Measurements from ENCODE around the gene AP2B1. TPM values are rescaled to one million over a fixed set of nuclear protein-coding genes. Genes with fewer than 3 reads are reported as not detected.

Gene AP2B1
- total RNA-seq, 2 experiments from 2014 or later: 157 to 161 TPM

DNA sequence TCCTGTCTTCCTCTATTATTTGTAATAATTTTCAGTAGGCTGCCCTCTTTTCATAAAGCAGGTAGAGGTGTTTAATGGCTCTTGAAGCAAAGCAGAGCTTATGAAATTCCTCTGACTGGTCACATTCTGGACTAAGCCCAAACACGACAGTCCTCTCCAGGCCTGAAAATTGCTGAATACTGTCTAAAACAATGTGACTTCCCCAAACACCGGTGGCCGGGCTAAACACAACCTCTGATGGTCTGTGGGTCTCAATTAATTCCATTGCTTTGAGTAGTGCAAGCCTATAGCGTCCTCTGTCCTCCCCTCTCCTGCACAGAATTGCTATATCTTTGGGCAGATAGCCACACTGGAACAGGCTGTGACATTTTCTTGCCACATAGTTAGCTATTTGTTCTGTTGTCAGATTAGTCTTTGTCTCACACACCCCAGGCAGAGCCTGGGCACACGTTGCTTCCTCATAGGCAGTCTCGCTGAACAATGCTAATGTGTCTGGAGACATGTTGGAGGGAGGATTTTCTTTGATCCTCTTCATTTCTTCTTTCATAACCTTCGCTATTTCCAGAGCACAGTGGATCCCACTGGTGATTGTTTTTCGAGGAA is 38.8 kb upstream of the AP2B1 start:
- Mint-ChIP-seq H3K27me3 (no peaks in the 10 kb centered on the region), H3K9me3 (no peaks in the 10 kb centered on the region), H3K4me3 (no peak overlapping the region), H3K36me3 (ENCODE audit: low read depth) (peaks cover 2% of the 10 kb centered on the region), H3K4me1 (ENCODE audit: low read depth) (peaks cover 37% of the 10 kb centered on the region), H3K27ac (no peak overlapping the region)
- ChIA-PET CTCF (interaction anchor here (0.8 to 1.1 kb wide), 2 partner anchors 21 to 235 kb away, joined by 3 read pairs; no protein-coding TSS in a partner anchor), POLR2A (interaction anchor here (1.5 to 2.0 kb wide), 2 partner anchors 24 to 30 kb away, joined by 3 to 5 read pairs; partner anchors contain the start of gene PEX12)
- DNase-seq (no peak), ATAC-seq (no peak)
- TF ChIP-seq, protein P1, sequence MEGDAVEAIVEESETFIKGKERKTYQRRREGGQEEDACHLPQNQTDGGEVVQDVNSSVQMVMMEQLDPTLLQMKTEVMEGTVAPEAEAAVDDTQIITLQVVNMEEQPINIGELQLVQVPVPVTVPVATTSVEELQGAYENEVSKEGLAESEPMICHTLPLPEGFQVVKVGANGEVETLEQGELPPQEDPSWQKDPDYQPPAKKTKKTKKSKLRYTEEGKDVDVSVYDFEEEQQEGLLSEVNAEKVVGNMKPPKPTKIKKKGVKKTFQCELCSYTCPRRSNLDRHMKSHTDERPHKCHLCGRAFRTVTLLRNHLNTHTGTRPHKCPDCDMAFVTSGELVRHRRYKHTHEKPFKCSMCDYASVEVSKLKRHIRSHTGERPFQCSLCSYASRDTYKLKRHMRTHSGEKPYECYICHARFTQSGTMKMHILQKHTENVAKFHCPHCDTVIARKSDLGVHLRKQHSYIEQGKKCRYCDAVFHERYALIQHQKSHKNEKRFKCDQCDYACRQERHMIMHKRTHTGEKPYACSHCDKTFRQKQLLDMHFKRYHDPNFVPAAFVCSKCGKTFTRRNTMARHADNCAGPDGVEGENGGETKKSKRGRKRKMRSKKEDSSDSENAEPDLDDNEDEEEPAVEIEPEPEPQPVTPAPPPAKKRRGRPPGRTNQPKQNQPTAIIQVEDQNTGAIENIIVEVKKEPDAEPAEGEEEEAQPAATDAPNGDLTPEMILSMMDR (IDR thresholded peaks at IDR 0.05): no peak
- intact Hi-C loops (cut with micrococcal nuclease): no loop called here

DNA sequence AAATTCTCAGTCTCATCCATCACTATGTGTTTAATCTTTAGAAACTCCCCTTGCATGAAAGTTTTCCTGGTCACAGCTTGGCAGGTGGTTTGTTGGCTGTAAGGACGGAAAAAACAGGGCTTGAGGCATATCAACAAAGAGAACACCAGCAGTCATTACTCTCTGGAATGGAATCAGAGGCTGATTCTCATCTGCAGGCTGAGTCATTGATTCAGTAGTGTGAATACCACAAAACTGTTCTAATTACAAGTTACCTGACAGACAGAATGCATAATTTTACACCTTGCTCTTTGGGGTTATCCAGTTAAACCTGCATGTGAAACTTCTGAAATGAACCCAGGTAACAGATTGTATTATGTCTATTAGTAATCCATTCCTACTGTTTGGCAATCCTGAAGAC is 38.1 kb upstream of the AP2B1 start:
- DNase-seq: no peak
- TF ChIP-seq, protein P1 (IDR thresholded peaks at IDR 0.05): no peak
- Mint-ChIP-seq H3K27ac (no peak overlapping the region), H3K4me3 (no peak overlapping the region), H3K36me3 (ENCODE audit: low read depth) (peaks cover 2% of the 10 kb centered on the region), H3K27me3 (no peaks in the 10 kb centered on the region), H3K4me1 (ENCODE audit: low read depth) (peaks cover 32% of the 10 kb centered on the region), H3K9me3 (no peaks in the 10 kb centered on the region)
- intact Hi-C loops (cut with micrococcal nuclease): no loop called here
- ChIA-PET POLR2A (interaction anchor here (0.8 to 1.2 kb wide), 3 partner anchors 8 to 30 kb away, joined by 3 to 4 read pairs (median 3); no protein-coding TSS in a partner anchor), CTCF (interaction anchor here (1.1 kb wide), 3 partner anchors 9 to 20 kb away, joined by 3 read pairs; no protein-coding TSS in a partner anchor)
- peak; percentile 49 for ATAC-seq

DNA sequence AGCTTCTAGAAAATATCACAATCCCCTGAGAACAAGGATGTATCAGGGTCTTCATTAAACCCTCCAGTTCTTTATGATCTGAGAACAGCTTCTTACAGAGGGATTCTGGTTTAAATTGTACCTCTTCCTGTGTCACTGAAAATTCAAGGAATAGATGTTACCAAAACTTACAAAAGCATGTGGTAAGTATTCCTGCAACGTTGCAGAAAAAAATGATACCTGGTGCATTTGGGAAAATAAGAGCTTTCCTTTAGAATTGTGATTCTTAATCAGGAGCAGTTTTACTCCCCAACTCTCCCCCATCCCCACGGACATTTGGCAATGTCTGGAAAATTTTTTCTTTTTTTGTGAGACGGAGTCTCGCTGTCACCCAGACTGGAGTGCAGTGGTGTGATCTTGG is 33.8 kb upstream of the AP2B1 start:
- Mint-ChIP-seq H3K9me3 (no peaks in the 10 kb centered on the region), H3K4me1 (ENCODE audit: low read depth) (peaks cover 14% of the 10 kb centered on the region), H3K27ac (no peak overlapping the region), H3K27me3 (no peaks in the 10 kb centered on the region), H3K36me3 (ENCODE audit: low read depth) (no peaks in the 10 kb centered on the region), H3K4me3 (no peak overlapping the region)
- ATAC-seq (no peak), DNase-seq (no peak)
- intact Hi-C loops (cut with micrococcal nuclease): no loop called here
- ChIA-PET CTCF (interaction anchor here (1.2 to 1.3 kb wide), 2 partner anchors 14 to 382 kb away, joined by 3 read pairs; no protein-coding TSS in a partner anchor), POLR2A (interaction anchor here (1.6 kb wide), 1 partner anchor 26 kb away, joined by 7 read pairs; the partner anchor contains the start of gene PEX12)
- TF ChIP-seq, protein P1 (IDR thresholded peaks at IDR 0.05): no peak

DNA sequence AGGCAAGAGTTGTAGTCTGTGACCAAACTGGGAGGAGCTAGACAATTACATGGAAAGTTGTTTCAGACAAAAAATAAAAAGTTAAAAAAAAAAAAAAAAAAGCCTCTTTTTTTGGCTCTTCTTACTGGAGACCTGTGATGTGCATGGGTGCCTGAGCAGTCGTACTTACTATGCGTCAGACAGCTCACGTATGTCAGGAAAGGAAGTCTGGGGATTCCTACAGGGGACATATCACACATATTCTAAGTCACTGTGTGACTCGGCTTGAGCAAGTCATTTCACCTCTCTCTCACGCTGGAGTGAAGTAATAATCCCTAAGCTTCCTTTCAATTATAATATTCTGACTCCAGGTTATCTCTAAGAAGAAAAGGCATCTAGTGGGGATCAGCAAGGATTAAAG is 32.5 kb upstream of the AP2B1 start:
- peak; percentile 74 for ATAC-seq
- Mint-ChIP-seq H3K9me3 (no peaks in the 10 kb centered on the region), H3K27me3 (no peaks in the 10 kb centered on the region), H3K4me3 (no peak overlapping the region), H3K4me1 (ENCODE audit: low read depth) (peaks cover 2% of the 10 kb centered on the region), H3K36me3 (ENCODE audit: low read depth) (no peaks in the 10 kb centered on the region), H3K27ac (no peak overlapping the region)
- ChIA-PET POLR2A (interaction anchor here (1.2 kb wide), 1 partner anchor 15 kb away, joined by 3 read pairs; no protein-coding TSS in a partner anchor), CTCF (interaction anchor here (0.7 to 2.0 kb wide), 4 partner anchors 15 to 196 kb away, joined by 3 to 6 read pairs (median 4); no protein-coding TSS in a partner anchor)
- DNase-seq: peak; percentile 27
- intact Hi-C loops (cut with micrococcal nuclease): no loop called here
- TF ChIP-seq, protein P1 (IDR thresholded peaks at IDR 0.05): no peak

DNA sequence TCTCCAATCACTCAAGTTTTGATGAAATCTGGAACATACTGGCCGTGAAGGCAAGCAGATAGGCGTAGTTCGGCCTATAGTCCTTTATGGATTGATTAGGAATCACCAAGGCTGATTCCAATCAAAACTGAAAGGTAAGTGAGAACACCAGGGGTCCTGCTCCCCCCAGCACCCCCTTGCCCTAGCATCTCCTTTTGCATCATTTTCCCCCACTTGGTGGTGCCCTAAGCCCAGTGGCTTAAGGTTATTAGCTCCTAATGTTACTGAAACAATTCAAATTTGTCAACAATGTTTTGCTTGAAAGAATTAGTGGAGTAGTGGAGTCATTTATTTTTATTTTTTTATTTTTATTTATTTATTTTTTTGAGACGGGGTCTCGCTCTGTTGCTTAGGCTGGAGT is 31.4 kb upstream of the AP2B1 start:
- TF ChIP-seq, protein P1 (IDR thresholded peaks at IDR 0.05): no peak
- DNase-seq (peak; percentile 42), ATAC-seq (no peak)
- ChIA-PET POLR2A (no interaction called here), CTCF (interaction anchor here (0.9 to 2.0 kb wide), 2 partner anchors 11 to 58 kb away, joined by 3 to 6 read pairs; no protein-coding TSS in a partner anchor)
- Mint-ChIP-seq H3K9me3 (no peaks in the 10 kb centered on the region), H3K4me1 (ENCODE audit: low read depth) (peaks cover 1% of the 10 kb centered on the region), H3K27ac (no peak overlapping the region), H3K4me3 (no peak overlapping the region), H3K36me3 (ENCODE audit: low read depth) (no peaks in the 10 kb centered on the region), H3K27me3 (no peaks in the 10 kb centered on the region)
- intact Hi-C loops (cut with micrococcal nuclease): no loop called here
